Fibroblast of mammary gland (primary cell): ENCODE data around the gene GRK5.

Experiments
- DNase-seq: peaks from one replicate; pipeline ENCODE4 v3.0.0-alpha.2; 2010; ENCODE audit warnings: low read depth
- H3K4me3 ChIP-seq: 2 replicates; pipeline ENCODE4 v1.5.1; 2011; ENCODE audit warnings: low read depth, mild to moderate bottlenecking, low read length, moderate library complexity; ENCODE audit not compliant: control insufficient read depth
- TF ChIP-seq, protein P1 (sequence below): conservative IDR thresholded peaks from 2 replicates; pipeline ENCODE4 v1.5.1; 2011; ENCODE audit warnings: low read depth, low read length, inconsistent platforms; ENCODE audit not compliant: control insufficient read depth, insufficient read depth

GRK5 gene

DNA sequence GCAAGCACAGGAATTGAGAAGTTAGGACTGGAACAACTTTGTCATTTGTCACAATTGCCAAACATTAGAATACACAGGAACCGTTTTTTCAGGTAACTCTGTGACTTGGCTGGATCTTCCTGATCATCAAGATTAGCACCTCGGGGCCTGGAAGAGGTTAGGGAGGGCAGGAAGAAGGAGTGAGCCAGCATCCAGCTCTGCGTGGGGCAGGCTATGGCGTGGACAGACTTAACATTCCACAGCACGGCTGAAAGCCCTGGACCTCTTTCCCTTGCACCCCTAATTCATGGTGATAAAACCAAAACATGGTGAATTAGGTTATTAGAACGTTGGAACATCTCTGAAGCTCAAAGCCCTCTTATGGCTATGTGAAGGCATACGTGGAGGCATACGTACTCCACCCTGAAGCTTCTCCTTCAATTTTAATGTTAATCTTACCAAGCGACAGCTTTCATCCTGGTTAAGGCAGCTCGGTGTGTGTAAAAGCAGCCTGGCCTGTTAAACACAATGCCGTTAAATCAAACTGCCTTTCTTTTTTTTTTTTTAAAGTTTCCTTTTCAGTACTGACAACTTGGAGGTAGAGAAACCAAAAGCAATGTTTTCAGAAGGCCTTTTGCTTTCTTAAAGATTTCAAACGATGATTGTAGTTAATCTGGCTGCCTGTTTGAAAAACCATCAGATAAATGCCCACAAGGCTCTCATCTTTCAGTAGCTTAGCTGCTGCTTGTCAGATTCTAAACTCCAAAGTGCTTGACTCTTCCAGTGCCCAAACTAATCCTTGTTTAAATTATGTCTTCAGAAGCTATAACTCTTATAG is 4.5 kb downstream of the GRK5 start:
- TF ChIP-seq, protein P1, sequence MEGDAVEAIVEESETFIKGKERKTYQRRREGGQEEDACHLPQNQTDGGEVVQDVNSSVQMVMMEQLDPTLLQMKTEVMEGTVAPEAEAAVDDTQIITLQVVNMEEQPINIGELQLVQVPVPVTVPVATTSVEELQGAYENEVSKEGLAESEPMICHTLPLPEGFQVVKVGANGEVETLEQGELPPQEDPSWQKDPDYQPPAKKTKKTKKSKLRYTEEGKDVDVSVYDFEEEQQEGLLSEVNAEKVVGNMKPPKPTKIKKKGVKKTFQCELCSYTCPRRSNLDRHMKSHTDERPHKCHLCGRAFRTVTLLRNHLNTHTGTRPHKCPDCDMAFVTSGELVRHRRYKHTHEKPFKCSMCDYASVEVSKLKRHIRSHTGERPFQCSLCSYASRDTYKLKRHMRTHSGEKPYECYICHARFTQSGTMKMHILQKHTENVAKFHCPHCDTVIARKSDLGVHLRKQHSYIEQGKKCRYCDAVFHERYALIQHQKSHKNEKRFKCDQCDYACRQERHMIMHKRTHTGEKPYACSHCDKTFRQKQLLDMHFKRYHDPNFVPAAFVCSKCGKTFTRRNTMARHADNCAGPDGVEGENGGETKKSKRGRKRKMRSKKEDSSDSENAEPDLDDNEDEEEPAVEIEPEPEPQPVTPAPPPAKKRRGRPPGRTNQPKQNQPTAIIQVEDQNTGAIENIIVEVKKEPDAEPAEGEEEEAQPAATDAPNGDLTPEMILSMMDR, result no peak
- no peak for DNase-seq
- no peak overlapping the region for H3K4me3 ChIP-seq

GRCh38 chr10:119215371-119215770 is 8.0 kb downstream of the GRK5 start:
- TF ChIP-seq, protein P1, result no peak
- DNase-seq, result no peak
- H3K4me3 ChIP-seq, result no peak overlapping the region

DNA sequence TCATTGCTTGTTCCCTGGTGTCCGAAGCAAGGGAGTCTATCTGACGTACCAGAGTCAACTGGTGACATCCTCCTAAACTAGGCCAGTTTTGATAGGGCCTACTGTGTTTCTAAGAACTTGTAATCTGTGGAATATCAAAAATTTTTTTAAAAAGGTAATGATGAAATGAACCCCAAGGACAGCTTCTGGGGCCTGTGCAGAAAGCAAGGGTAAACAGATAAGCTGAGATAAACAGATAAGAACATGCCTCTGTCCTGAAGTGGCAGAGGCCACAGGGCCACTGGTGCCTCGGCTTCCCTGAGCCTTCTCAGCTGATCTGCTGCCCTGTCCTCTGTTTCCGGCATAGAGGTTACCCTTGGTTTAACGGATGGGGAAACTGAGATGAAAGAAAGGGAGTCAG is 8.8 kb downstream of the GRK5 start:
- TF ChIP-seq, protein P1, result no peak
- no peak for DNase-seq

GRCh38 chr10:119217401-119217800 is 10.0 kb downstream of the GRK5 start:
- H3K4me3 ChIP-seq, result no peak overlapping the region
- DNase-seq, result no peak
- TF ChIP-seq, protein P1, result no peak

More for the DNA sequence above, 8.8 kb downstream of the GRK5 start:
- no peak overlapping the region for H3K4me3 ChIP-seq

- TF ChIP-seq, protein P1, result no peak
- no peak for DNase-seq
- H3K4me3 ChIP-seq, result no peak overlapping the region
Observed at GRCh38 chr10:119217991-119218490, 10.7 kb downstream of the GRK5 start.

GRCh38 chr10:119219871-119220270 is 12.5 kb downstream of the GRK5 start:
- TF ChIP-seq, protein P1, result no peak
- DNase-seq, result peak; percentile 44
- no peak overlapping the region for H3K4me3 ChIP-seq
